GM12875 (cell line): ENCODE results near the gene ACVRL1.
A peak's percentile ranks its signal among the peaks of the same experiment; 100 is the strongest.

ENCODE experiments used
- H3K4me3 ChIP-seq: one replicate; pipeline ENCODE4 v1.5.1; 2011; ENCODE audit warnings: low read depth, low read length, control low read depth
- CTCF ChIP-seq: IDR thresholded peaks from 2 replicates; pipeline ENCODE4 v1.5.1; 2011; ENCODE audit warnings: low read depth, mild to moderate bottlenecking, control low read depth, inconsistent platforms, low read length, moderate library complexity, borderline replicate concordance; ENCODE audit not compliant: insufficient read depth

ACVRL1 gene

GRCh38 chr12:51926064-51926632 is 18.8 kb downstream of the ACVRL1 start:
- no peak for TF ChIP-seq CTCF
- H3K4me3 ChIP-seq: no peak overlapping the region

GRCh38 chr12:51926718-51927117 is 19.4 kb downstream of the ACVRL1 start:
- no peak overlapping the region for H3K4me3 ChIP-seq
- TF ChIP-seq CTCF: peak; percentile 64; the same call in 1 of the 2 replicates

- TF ChIP-seq CTCF: no peak
- H3K4me3 ChIP-seq: no peak overlapping the region
These were observed 25.1 kb downstream of the ACVRL1 start for GRCh38 chr12:51932218-51933076.

- no peak overlapping the region for H3K4me3 ChIP-seq
- no peak for TF ChIP-seq CTCF
These were observed 26.8 kb downstream of the ACVRL1 start for GRCh38 chr12:51934080-51934479.

- H3K4me3 ChIP-seq: no peak overlapping the region
- no peak for TF ChIP-seq CTCF
These were observed 30.6 kb downstream of the ACVRL1 start for GRCh38 chr12:51937926-51938325.

GRCh38 chr12:51938726-51939125 is 31.4 kb downstream of the ACVRL1 start:
- H3K4me3 ChIP-seq: no peak overlapping the region
- no peak for TF ChIP-seq CTCF
